ENCODE measurements around the gene AQP6.

The AQP6 gene

DNA sequence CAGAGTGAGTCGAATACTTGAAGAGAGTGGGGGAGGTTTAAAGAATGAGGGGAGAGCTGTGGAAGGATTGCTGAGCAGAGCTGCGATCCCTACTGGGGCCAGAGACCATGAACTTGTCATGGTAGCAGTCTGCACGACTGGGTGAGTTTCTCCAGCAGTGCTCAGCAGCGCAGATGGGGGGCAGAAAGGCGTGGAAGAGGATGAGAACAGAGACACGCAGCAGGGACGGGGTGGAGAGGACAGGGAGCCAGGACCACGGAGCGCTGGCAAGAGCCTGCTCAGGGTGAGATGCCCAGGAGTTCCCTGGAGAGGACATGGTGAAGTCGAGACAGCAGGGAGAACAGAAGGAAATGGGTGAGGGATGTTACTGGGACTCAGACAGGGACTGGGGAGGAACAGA, 2.1 kb upstream of the AQP6 start:
- Histone ChIP-seq H3K9me3 (ENCODE audit: insufficient read depth, low read length, severe bottlenecking) (no peaks in the 10 kb centered on the region), H3K27me3 (ENCODE audit: insufficient read depth, low read length, poor library complexity) (peaks cover 43% of the 10 kb centered on the region), H3K9ac (ENCODE audit: low read depth, low read length) (no peak overlapping the region), H3K27ac (ENCODE audit: low read length) (no peak overlapping the region), H4K20me1 (ENCODE audit: insufficient read depth, low read length) (peaks cover 18% of the 10 kb centered on the region), H3K79me2 (ENCODE audit: insufficient read depth, low read length) (no peaks in the 10 kb centered on the region), H3K4me2 (ENCODE audit: insufficient read depth, low read length) (no peak overlapping the region), H2AFZ (ENCODE audit: low read depth, low read length) (no peak overlapping the region), H3K4me1 (ENCODE audit: insufficient read depth, low read length) (peaks cover 14% of the 10 kb centered on the region), H3K36me3 (ENCODE audit: insufficient read depth, low read length) (no peaks in the 10 kb centered on the region), H3K4me3 (ENCODE audit: low read depth in 1 of 2, low read length in 2 of 2) (no peak overlapping the region)
- no peak for DNase-seq
- TF ChIP-seq, protein P1, sequence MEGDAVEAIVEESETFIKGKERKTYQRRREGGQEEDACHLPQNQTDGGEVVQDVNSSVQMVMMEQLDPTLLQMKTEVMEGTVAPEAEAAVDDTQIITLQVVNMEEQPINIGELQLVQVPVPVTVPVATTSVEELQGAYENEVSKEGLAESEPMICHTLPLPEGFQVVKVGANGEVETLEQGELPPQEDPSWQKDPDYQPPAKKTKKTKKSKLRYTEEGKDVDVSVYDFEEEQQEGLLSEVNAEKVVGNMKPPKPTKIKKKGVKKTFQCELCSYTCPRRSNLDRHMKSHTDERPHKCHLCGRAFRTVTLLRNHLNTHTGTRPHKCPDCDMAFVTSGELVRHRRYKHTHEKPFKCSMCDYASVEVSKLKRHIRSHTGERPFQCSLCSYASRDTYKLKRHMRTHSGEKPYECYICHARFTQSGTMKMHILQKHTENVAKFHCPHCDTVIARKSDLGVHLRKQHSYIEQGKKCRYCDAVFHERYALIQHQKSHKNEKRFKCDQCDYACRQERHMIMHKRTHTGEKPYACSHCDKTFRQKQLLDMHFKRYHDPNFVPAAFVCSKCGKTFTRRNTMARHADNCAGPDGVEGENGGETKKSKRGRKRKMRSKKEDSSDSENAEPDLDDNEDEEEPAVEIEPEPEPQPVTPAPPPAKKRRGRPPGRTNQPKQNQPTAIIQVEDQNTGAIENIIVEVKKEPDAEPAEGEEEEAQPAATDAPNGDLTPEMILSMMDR (IDR thresholded peaks at IDR 0.05; ENCODE audit: borderline replicate concordance, extremely low read depth, low read length, poor library complexity, severe bottlenecking) = no peak
- no peak for TF ChIP-seq EZH2 (IDR thresholded peaks at IDR 0.05; ENCODE audit: borderline replicate concordance, low read depth, low read length, severe bottlenecking)
- ATAC-seq (ENCODE audit: insufficient read depth, low read depth) = no peak

DNA sequence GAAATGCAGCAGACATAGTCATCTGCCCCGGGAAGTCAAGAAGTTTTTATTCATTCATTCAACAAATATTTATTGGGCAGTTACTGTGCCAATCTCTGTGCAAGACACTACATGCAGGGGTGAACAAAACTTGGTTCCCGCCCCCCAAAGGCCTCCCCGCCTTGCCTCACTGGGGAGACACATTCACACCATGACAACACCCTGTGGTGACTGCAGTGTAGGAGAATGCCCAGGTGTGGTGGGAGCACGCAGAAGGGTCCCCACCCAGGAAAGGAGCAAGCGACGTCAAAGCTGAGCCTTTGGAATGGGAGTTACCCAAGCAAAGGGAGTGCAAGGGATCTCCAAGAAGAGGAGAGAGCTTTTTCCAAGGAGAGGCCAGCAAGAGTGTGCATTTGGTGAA, 1.6 kb upstream of the AQP6 start:
- Histone ChIP-seq H3K9me3 (ENCODE audit: insufficient read depth, low read length, severe bottlenecking) (no peaks in the 10 kb centered on the region), H3K9ac (ENCODE audit: low read depth, low read length) (no peak overlapping the region), H3K36me3 (ENCODE audit: insufficient read depth, low read length) (no peaks in the 10 kb centered on the region), H3K27me3 (ENCODE audit: insufficient read depth, low read length, poor library complexity) (peaks cover 43% of the 10 kb centered on the region), H3K4me1 (ENCODE audit: insufficient read depth, low read length) (peaks cover 14% of the 10 kb centered on the region), H3K79me2 (ENCODE audit: insufficient read depth, low read length) (no peaks in the 10 kb centered on the region), H2AFZ (ENCODE audit: low read depth, low read length) (no peak overlapping the region), H3K4me3 (ENCODE audit: low read depth in 1 of 2, low read length in 2 of 2) (no peak overlapping the region), H3K27ac (ENCODE audit: low read length) (no peak overlapping the region), H4K20me1 (ENCODE audit: insufficient read depth, low read length) (peaks cover 18% of the 10 kb centered on the region), H3K4me2 (ENCODE audit: insufficient read depth, low read length) (no peak overlapping the region)
- ATAC-seq (ENCODE audit: insufficient read depth, low read depth) (no peak), DNase-seq (no peak)
- no peak for TF ChIP-seq EZH2 (IDR thresholded peaks at IDR 0.05; ENCODE audit: borderline replicate concordance, low read depth, low read length, severe bottlenecking)
- TF ChIP-seq, protein P1 (IDR thresholded peaks at IDR 0.05; ENCODE audit: borderline replicate concordance, extremely low read depth, low read length, poor library complexity, severe bottlenecking) = no peak

- no peak overlapping the region for H3K4me3 ChIP-seq (ENCODE audit: low read depth in 1 of 2, low read length in 2 of 2)
- H2AFZ ChIP-seq (ENCODE audit: low read depth, low read length) = no peak overlapping the region
- no peak for DNase-seq
- H3K79me2 ChIP-seq (ENCODE audit: insufficient read depth, low read length) = no peaks in the 10 kb centered on the region
- no peak overlapping the region for H3K4me2 ChIP-seq (ENCODE audit: insufficient read depth, low read length)
- peaks cover 35% of the 10 kb centered on the region for H3K27me3 ChIP-seq (ENCODE audit: insufficient read depth, low read length, poor library complexity)
- no peak overlapping the region for H3K27ac ChIP-seq (ENCODE audit: low read length)
- TF ChIP-seq, protein P1 (IDR thresholded peaks at IDR 0.05; ENCODE audit: borderline replicate concordance, extremely low read depth, low read length, poor library complexity, severe bottlenecking) = no peak
- no peak for TF ChIP-seq EZH2 (IDR thresholded peaks at IDR 0.05; ENCODE audit: borderline replicate concordance, low read depth, low read length, severe bottlenecking)
- no peak overlapping the region for H3K9ac ChIP-seq (ENCODE audit: low read depth, low read length)
- H4K20me1 ChIP-seq (ENCODE audit: insufficient read depth, low read length) = peaks cover 15% of the 10 kb centered on the region
- no peaks in the 10 kb centered on the region for H3K36me3 ChIP-seq (ENCODE audit: insufficient read depth, low read length)
- peaks cover 9% of the 10 kb centered on the region for H3K4me1 ChIP-seq (ENCODE audit: insufficient read depth, low read length)
- no peak for ATAC-seq (ENCODE audit: insufficient read depth, low read depth)
- no peaks in the 10 kb centered on the region for H3K9me3 ChIP-seq (ENCODE audit: insufficient read depth, low read length, severe bottlenecking)
Measured at GRCh38 chr12:49972129-49972528, 618 bp upstream of the AQP6 start.

GRCh38 chr12:49973361-49973830, 649 bp downstream of the AQP6 start:
- H3K4me2 ChIP-seq (ENCODE audit: insufficient read depth, low read length) = no peak overlapping the region
- no peaks in the 10 kb centered on the region for H3K79me2 ChIP-seq (ENCODE audit: insufficient read depth, low read length)
- H3K36me3 ChIP-seq (ENCODE audit: insufficient read depth, low read length) = no peaks in the 10 kb centered on the region
- DNase-seq = no peak
- no peak overlapping the region for H3K9ac ChIP-seq (ENCODE audit: low read depth, low read length)
- no peak overlapping the region for H3K4me3 ChIP-seq (ENCODE audit: low read depth in 1 of 2, low read length in 2 of 2)
- H2AFZ ChIP-seq (ENCODE audit: low read depth, low read length) = no peak overlapping the region
- H3K27ac ChIP-seq (ENCODE audit: low read length) = no peak overlapping the region
- H3K4me1 ChIP-seq (ENCODE audit: insufficient read depth, low read length) = no peaks in the 10 kb centered on the region
- H3K27me3 ChIP-seq (ENCODE audit: insufficient read depth, low read length, poor library complexity) = peaks cover 28% of the 10 kb centered on the region
- TF ChIP-seq EZH2 (IDR thresholded peaks at IDR 0.05; ENCODE audit: borderline replicate concordance, low read depth, low read length, severe bottlenecking) = no peak
- TF ChIP-seq, protein P1 (IDR thresholded peaks at IDR 0.05; ENCODE audit: borderline replicate concordance, extremely low read depth, low read length, poor library complexity, severe bottlenecking) = no peak
- no peaks in the 10 kb centered on the region for H3K9me3 ChIP-seq (ENCODE audit: insufficient read depth, low read length, severe bottlenecking)
- peaks cover 12% of the 10 kb centered on the region for H4K20me1 ChIP-seq (ENCODE audit: insufficient read depth, low read length)
- ATAC-seq (ENCODE audit: insufficient read depth, low read depth) = no peak
